ENCODE data around the gene SEMA6B. TPM values are rescaled to one million over a fixed set of nuclear protein-coding genes. Genes with fewer than 3 reads are reported as not detected.

The SEMA6B gene
- polyA plus RNA-seq, 1 donor from 2014 or later: 21.6 TPM

GRCh38 chr19:4557971-4558941 is 1.2 kb downstream of the SEMA6B start:
- Histone ChIP-seq H3K79me2 (replicated peaks; ENCODE audit: insufficient read depth, low read length) (no peaks in the 10 kb centered on the region), H3K9me2 (ENCODE audit: insufficient read depth, low read length) (no peaks in the 10 kb centered on the region), H3K27me3 (ENCODE audit: insufficient read depth, low read depth, low read length) (no peaks in the 10 kb centered on the region), H3K36me3 (ENCODE audit: insufficient read depth, low read length) (peaks cover 8% of the 10 kb centered on the region), H3K9me3 (ENCODE audit: low read length) (no peaks in the 10 kb centered on the region), H3K4me3 (ENCODE audit: low read length) (no peak overlapping the region), H3K27ac (ENCODE audit: low read length) (no peak overlapping the region), H3K4me2 (ENCODE audit: low read length) (no peak overlapping the region), H2AFZ (ENCODE audit: low read depth, low read length) (no peak overlapping the region), H3K9ac (ENCODE audit: low read length) (no peak overlapping the region), H3F3A (ENCODE audit: insufficient read depth, low read length, poor library complexity, severe bottlenecking) (no peaks in the 10 kb centered on the region), H4K20me1 (ENCODE audit: insufficient read depth) (no peaks in the 10 kb centered on the region)
- TF ChIP-seq CTCF (IDR thresholded peaks at IDR 0.05; ENCODE audit: poor library complexity, severe bottlenecking) (peak; percentile 73), EZH2 (IDR thresholded peaks at IDR 0.05; ENCODE audit: borderline replicate concordance, insufficient read depth, low read length, poor library complexity, severe bottlenecking) (no peak), MXI1 (conservative IDR thresholded peaks at IDR 0.05; ENCODE audit: poor library complexity, severe bottlenecking) (no peak), REST (IDR thresholded peaks at IDR 0.05; ENCODE audit: borderline replicate concordance) (no peak), SMC3 (conservative IDR thresholded peaks at IDR 0.05; ENCODE audit: poor library complexity) (peak; percentile 75), POLR2AphosphoS5 (IDR thresholded peaks at IDR 0.05) (no peak), TAF1 (IDR thresholded peaks at IDR 0.05; ENCODE audit: low read depth) (no peak), RAD21 (conservative IDR thresholded peaks at IDR 0.05) (peak; percentile 63), EP300 (conservative IDR thresholded peaks at IDR 0.05; ENCODE audit: poor library complexity, severe bottlenecking) (no peak)

GRCh38 chr19:4557144-4557970 is 2.1 kb downstream of the SEMA6B start:
- peaks cover 16% of the 10 kb centered on the region for H3K36me3 ChIP-seq (ENCODE audit: insufficient read depth, low read length)

More at GRCh38 chr19:4557144-4557970, 2.1 kb downstream of the SEMA6B start:
- Histone ChIP-seq H3K4me2 (ENCODE audit: low read length) (no peak overlapping the region), H4K20me1 (ENCODE audit: insufficient read depth) (no peaks in the 10 kb centered on the region), H3K9me3 (ENCODE audit: low read length) (no peaks in the 10 kb centered on the region), H3F3A (ENCODE audit: insufficient read depth, low read length, poor library complexity, severe bottlenecking) (no peaks in the 10 kb centered on the region), H3K9ac (ENCODE audit: low read length) (no peak overlapping the region), H2AFZ (ENCODE audit: low read depth, low read length) (no peak overlapping the region), H3K27me3 (ENCODE audit: insufficient read depth, low read depth, low read length) (no peaks in the 10 kb centered on the region), H3K9me2 (ENCODE audit: insufficient read depth, low read length) (no peaks in the 10 kb centered on the region), H3K4me3 (ENCODE audit: low read length) (no peak overlapping the region), H3K79me2 (replicated peaks; ENCODE audit: insufficient read depth, low read length) (no peaks in the 10 kb centered on the region), H3K27ac (ENCODE audit: low read length) (no peak overlapping the region)
- TF ChIP-seq TAF1 (IDR thresholded peaks at IDR 0.05; ENCODE audit: low read depth) (no peak), MXI1 (conservative IDR thresholded peaks at IDR 0.05; ENCODE audit: poor library complexity, severe bottlenecking) (no peak), CTCF (IDR thresholded peaks at IDR 0.05; ENCODE audit: poor library complexity, severe bottlenecking) (no peak), EZH2 (IDR thresholded peaks at IDR 0.05; ENCODE audit: borderline replicate concordance, insufficient read depth, low read length, poor library complexity, severe bottlenecking) (no peak)

All from neural cell (in vitro differentiated cells).